Loucy (cell line): ENCODE measurements around the gene GALNT12.

Experiments used
- H2AFZ ChIP-seq: fragments of 200-600 bp; sonication (generic); 2 replicates; pipeline ENCODE4 v1.6.0; 2016; ENCODE audit warnings: antibody characterized with exemption, mild to moderate bottlenecking, low read length, moderate library complexity
- H3F3A ChIP-seq: fragments of 200-600 bp; 2 replicates; pipeline ENCODE4 v1.6.0; 2016; ENCODE audit warnings: antibody characterized with exemption, low read depth, mild to moderate bottlenecking
- H3K27me3 ChIP-seq: fragments of 200-600 bp; sonication (generic); 2 replicates; pipeline ENCODE4 v1.6.1; 2014; ENCODE audit warnings: low read length, mild to moderate bottlenecking; ENCODE audit not compliant: insufficient read depth, poor library complexity, severe bottlenecking
- H3K36me3 ChIP-seq: fragments of 200-600 bp; sonication (generic); 2 replicates; pipeline ENCODE4 v1.6.1; 2016; ENCODE audit warnings: low read length; ENCODE audit not compliant: insufficient read depth
- H3K4me1 ChIP-seq: fragments of 200-600 bp; sonication (generic); 2 replicates; pipeline ENCODE4 v1.5.1; 2014; ENCODE audit warnings: low read length, mild to moderate bottlenecking; ENCODE audit not compliant: insufficient read depth, poor library complexity, severe bottlenecking
- H3K4me2 ChIP-seq: fragments of 200-600 bp; sonication (generic); 2 replicates; pipeline ENCODE4 v1.6.0; 2014; ENCODE audit warnings: antibody characterized with exemption, low read length, low read depth, mild to moderate bottlenecking; ENCODE audit not compliant: poor library complexity, severe bottlenecking
- H3K4me3 ChIP-seq: fragments of 200-600 bp; sonication (generic); 2 replicates; pipeline ENCODE4 v1.5.1; 2014; ENCODE audit warnings: low read length, mild to moderate bottlenecking, mixed read lengths; ENCODE audit not compliant: poor library complexity, severe bottlenecking
- H3K79me2 ChIP-seq: fragments of 200-600 bp; sonication (generic); 2 replicates; pipeline ENCODE4 v1.6.1; 2014; ENCODE audit warnings: low read length; ENCODE audit not compliant: insufficient read depth
- H3K9ac ChIP-seq: fragments of 200-600 bp; sonication (generic); 2 replicates; pipeline ENCODE4 v1.6.0; 2014; ENCODE audit warnings: mild to moderate bottlenecking, low read depth, low read length, moderate library complexity; ENCODE audit not compliant: poor library complexity, severe bottlenecking
- H3K9me2 ChIP-seq: fragments of 200-600 bp; sonication (generic); replicated peaks from 2 replicates; pipeline ENCODE4 v1.6.1; 2016; ENCODE audit warnings: low read depth, low read length, mixed read lengths
- H3K9me3 ChIP-seq: fragments of 200-600 bp; sonication (generic); 2 replicates; pipeline ENCODE4 v1.6.1; 2014; ENCODE audit warnings: mild to moderate bottlenecking, antibody characterized with exemption, low read length, low read depth; ENCODE audit not compliant: insufficient read depth
- H4K20me1 ChIP-seq: fragments of 200-600 bp; sonication (generic); 2 replicates; pipeline ENCODE4 v1.6.0; 2014; ENCODE audit warnings: antibody characterized with exemption, low read length, mild to moderate bottlenecking; ENCODE audit not compliant: insufficient read depth, poor library complexity, severe bottlenecking
- EZH2phosphoT487 ChIP-seq: fragments of 200-600 bp; IDR thresholded peaks from 2 replicates; pipeline ENCODE4 v1.6.1; 2018; ENCODE audit warnings: antibody characterized with exemption, mild to moderate bottlenecking, moderate library complexity, borderline replicate concordance
- TF ChIP-seq, protein P1 (sequence below): fragments of 200-600 bp; sonication (generic); conservative IDR thresholded peaks from 2 replicates; pipeline ENCODE4 v1.5.1; 2014; ENCODE audit warnings: mild to moderate bottlenecking, antibody characterized with exemption, low read length

Gene GALNT12

DNA sequence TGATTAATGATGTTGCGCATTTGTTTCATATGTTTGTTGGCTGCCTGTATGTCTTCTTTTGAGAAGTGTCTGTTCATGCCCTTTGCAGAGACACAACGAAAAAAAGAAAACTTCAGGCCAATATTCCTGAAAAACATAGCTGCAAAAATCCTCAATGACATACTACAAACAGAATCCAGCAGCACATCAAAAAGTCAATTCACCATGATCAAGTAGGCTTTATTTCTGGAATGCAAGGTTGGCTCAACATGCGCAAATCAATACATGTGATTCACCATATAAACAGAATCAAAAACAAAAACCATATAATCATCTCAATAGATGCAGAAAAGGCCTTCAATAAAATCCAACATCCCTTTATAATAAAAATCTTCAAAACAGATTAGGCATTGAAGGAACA is 9.2 kb upstream of the GALNT12 start:
- H2AFZ ChIP-seq: no peak overlapping the region
- no peaks in the 10 kb centered on the region for H4K20me1 ChIP-seq
- no peak overlapping the region for H3K9ac ChIP-seq
- no peak for TF ChIP-seq EZH2phosphoT487
- TF ChIP-seq, protein P1, sequence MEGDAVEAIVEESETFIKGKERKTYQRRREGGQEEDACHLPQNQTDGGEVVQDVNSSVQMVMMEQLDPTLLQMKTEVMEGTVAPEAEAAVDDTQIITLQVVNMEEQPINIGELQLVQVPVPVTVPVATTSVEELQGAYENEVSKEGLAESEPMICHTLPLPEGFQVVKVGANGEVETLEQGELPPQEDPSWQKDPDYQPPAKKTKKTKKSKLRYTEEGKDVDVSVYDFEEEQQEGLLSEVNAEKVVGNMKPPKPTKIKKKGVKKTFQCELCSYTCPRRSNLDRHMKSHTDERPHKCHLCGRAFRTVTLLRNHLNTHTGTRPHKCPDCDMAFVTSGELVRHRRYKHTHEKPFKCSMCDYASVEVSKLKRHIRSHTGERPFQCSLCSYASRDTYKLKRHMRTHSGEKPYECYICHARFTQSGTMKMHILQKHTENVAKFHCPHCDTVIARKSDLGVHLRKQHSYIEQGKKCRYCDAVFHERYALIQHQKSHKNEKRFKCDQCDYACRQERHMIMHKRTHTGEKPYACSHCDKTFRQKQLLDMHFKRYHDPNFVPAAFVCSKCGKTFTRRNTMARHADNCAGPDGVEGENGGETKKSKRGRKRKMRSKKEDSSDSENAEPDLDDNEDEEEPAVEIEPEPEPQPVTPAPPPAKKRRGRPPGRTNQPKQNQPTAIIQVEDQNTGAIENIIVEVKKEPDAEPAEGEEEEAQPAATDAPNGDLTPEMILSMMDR: no peak
- H3K4me1 ChIP-seq: no peaks in the 10 kb centered on the region
- no peaks in the 10 kb centered on the region for H3K27me3 ChIP-seq
- no peaks in the 10 kb centered on the region for H3K79me2 ChIP-seq
- no peaks in the 10 kb centered on the region for H3K9me3 ChIP-seq
- H3K9me2 ChIP-seq: no peaks in the 10 kb centered on the region
- H3K4me2 ChIP-seq: no peak overlapping the region
- H3F3A ChIP-seq: no peaks in the 10 kb centered on the region
- H3K4me3 ChIP-seq: no peak overlapping the region
- no peaks in the 10 kb centered on the region for H3K36me3 ChIP-seq

DNA sequence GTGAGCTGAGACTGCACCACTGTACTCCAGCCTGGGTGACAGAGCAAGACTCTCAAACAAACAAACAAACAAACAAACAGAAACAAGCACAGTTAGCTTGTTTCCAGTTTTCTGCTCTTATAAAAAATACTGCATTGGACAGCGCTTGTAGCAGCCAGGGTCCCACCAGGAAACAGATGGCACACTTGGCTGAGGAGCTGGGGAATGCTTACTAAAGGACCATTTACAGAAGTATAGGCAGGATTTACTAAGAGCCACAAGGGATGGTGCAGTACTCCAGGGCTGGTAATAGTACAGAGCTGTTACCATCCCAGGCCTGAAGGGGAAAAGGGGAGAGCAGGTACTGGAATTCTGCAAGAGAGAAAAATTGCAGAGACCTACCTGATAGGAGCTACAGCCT is 5.9 kb upstream of the GALNT12 start:
- H2AFZ ChIP-seq: no peak overlapping the region
- H3F3A ChIP-seq: 0 out of 2 replicates have a peak, but pooled peaks cover under 1% of the 10 kb centered on the region
- peaks cover under 1% of the 10 kb centered on the region for H3K4me1 ChIP-seq
- no peaks in the 10 kb centered on the region for H4K20me1 ChIP-seq
- H3K79me2 ChIP-seq: no peaks in the 10 kb centered on the region
- H3K36me3 ChIP-seq: no peaks in the 10 kb centered on the region
- H3K4me2 ChIP-seq: no peak overlapping the region
- no peaks in the 10 kb centered on the region for H3K9me2 ChIP-seq
- no peaks in the 10 kb centered on the region for H3K9me3 ChIP-seq
- TF ChIP-seq, protein P1: no peak
- no peak for TF ChIP-seq EZH2phosphoT487
- no peak overlapping the region for H3K9ac ChIP-seq
- H3K4me3 ChIP-seq: no peak overlapping the region
- H3K27me3 ChIP-seq: no peaks in the 10 kb centered on the region

DNA sequence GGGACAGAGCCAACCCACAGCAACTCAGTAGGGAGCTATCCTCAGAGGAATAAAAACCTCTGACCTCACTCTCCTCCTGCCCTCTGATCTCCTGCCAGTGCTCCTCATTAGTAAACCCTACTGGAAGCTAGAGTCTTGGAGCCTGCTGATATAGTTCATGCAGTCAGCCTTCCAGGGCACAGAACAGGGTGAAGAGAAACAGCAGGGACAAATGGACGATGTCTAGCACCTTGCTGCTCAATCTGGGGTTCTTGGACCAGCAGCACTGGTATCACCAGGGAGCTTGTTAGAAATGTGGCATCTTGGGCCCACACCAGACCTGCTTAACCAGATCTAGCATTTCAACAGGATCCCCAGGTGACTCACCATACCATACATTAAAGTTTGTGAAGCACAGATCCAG is 5.5 kb upstream of the GALNT12 start:
- no peaks in the 10 kb centered on the region for H3K36me3 ChIP-seq
- H3K27me3 ChIP-seq: no peaks in the 10 kb centered on the region
- no peak overlapping the region for H3K4me2 ChIP-seq
- H3F3A ChIP-seq: 0 out of 2 replicates have a peak, but pooled peaks cover 3% of the 10 kb centered on the region
- H4K20me1 ChIP-seq: no peaks in the 10 kb centered on the region
- no peaks in the 10 kb centered on the region for H3K79me2 ChIP-seq
- no peaks in the 10 kb centered on the region for H3K9me3 ChIP-seq
- H3K9me2 ChIP-seq: no peaks in the 10 kb centered on the region
- H3K4me1 ChIP-seq: peaks cover 5% of the 10 kb centered on the region
- H3K4me3 ChIP-seq: no peak overlapping the region
- no peak overlapping the region for H2AFZ ChIP-seq
- no peak overlapping the region for H3K9ac ChIP-seq
- TF ChIP-seq EZH2phosphoT487: no peak
- TF ChIP-seq, protein P1: no peak
